Measurements from ENCODE around the gene RPUSD1. TPM values are rescaled to one million over a fixed set of nuclear protein-coding genes. Genes with fewer than 3 reads are reported as not detected.

The RPUSD1 gene
- total and polyA plus RNA-seq, 4 donors, result 8.2 to 25.6 (median 23.5) TPM

DNA sequence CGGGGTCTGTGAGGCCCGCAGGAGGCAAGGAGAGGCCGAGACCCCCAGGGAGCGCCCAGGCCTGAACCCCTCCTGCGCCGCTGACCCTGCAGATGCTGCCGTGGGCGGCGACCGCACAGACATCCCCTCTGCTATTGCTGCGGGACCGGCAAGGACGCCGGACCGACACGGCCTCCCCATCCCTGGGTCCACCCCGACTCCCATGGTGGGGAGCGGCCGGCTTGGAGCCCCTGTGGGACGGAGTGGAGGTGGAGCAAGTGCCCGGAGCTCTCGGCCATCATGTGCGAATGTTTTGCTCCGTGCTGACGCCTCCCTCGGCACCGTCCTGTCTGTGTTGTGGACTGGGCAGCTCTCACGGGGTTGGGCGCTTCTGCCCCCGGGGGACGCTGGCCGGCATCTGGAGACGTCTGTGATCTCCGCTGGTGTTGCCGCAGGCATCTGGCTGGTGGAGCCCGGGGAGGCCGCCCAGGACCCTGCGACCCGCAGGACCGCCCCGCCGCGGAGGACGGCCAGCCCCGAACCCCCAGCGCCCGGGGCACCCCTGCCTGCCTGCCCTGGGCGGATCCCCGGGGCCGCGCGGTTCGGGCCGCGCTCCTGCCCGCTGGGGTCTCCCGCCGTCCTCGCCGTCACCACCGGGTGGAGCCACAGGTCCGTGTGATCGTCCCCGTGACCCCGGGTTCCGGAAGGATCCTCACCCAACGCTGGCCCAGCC is 25.2 kb upstream of the RPUSD1 start:
- H3K27ac ChIP-seq (ENCODE audit: low read depth in 1 of 2, low read length in 1 of 2), result no peak overlapping the region
- H3K9ac ChIP-seq (ENCODE audit: insufficient read depth in 1 of 2, low read length in 2 of 2), result no peak overlapping the region
- 10 to 15% methylated on average over 64 to 67 of the region's 67 CpGs for WGBS, 2 donors
- H3K4me1 ChIP-seq (ENCODE audit: control insufficient read depth in 5 of 5, insufficient read depth in 5 of 5, low read length in 5 of 5), result peaks cover 0 to 4% (median 1%) of the 10 kb centered on the region in 5 donors
- peaks cover 0 to 12% (median 1%) of the 10 kb centered on the region in 4 donors for H3K9me3 ChIP-seq (ENCODE audit: control insufficient read depth in 4 of 4, insufficient read depth in 3 of 4, low read length in 3 of 4)
- ATAC-seq (ENCODE audit: insufficient read depth, low FRiP score) (no peak), DNase-seq (peak in 2 of 3 donors; percentile 35 to 38)
- H3K36me3 ChIP-seq (ENCODE audit: control insufficient read depth in 4 of 4, insufficient read depth in 4 of 4, low read length in 4 of 4), result no peaks in the 10 kb centered on the region
- no peak overlapping the region for H3K4me3 ChIP-seq
- H3K27me3 ChIP-seq (ENCODE audit: control insufficient read depth in 3 of 3, insufficient read depth in 3 of 3, low read length in 2 of 3), result peaks cover 3 to 28% (median 24%) of the 10 kb centered on the region in 3 donors
- TF ChIP-seq, protein P1, sequence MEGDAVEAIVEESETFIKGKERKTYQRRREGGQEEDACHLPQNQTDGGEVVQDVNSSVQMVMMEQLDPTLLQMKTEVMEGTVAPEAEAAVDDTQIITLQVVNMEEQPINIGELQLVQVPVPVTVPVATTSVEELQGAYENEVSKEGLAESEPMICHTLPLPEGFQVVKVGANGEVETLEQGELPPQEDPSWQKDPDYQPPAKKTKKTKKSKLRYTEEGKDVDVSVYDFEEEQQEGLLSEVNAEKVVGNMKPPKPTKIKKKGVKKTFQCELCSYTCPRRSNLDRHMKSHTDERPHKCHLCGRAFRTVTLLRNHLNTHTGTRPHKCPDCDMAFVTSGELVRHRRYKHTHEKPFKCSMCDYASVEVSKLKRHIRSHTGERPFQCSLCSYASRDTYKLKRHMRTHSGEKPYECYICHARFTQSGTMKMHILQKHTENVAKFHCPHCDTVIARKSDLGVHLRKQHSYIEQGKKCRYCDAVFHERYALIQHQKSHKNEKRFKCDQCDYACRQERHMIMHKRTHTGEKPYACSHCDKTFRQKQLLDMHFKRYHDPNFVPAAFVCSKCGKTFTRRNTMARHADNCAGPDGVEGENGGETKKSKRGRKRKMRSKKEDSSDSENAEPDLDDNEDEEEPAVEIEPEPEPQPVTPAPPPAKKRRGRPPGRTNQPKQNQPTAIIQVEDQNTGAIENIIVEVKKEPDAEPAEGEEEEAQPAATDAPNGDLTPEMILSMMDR (IDR thresholded peaks at IDR 0.05; ENCODE audit: control extremely low read depth, extremely low read depth), result peak; percentile 26

DNA sequence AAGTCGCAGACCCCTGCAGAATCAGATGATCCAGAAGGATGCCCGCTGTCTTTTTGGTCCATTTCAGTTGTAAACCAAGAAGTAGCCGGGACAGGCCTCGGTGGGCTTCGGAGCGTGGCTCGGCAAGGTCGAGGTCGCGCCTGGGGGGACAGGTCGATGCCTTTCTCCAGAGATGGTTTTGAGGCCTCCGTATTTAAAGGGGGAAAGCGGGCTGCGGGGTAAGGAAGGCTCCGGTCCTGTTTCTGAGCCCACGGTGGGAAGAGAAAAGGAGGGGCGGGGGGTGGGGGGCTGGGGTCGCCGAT is 19.9 kb upstream of the RPUSD1 start:
- Histone ChIP-seq H3K27me3 (ENCODE audit: control insufficient read depth in 3 of 3, insufficient read depth in 3 of 3, low read length in 2 of 3) (peaks cover 0 to 14% (median 4%) of the 10 kb centered on the region in 3 donors), H3K9me3 (ENCODE audit: control insufficient read depth in 4 of 4, insufficient read depth in 3 of 4, low read length in 3 of 4) (peaks cover 0 to 7% (median 1%) of the 10 kb centered on the region in 4 donors), H3K4me3 (peak overlapping the region; percentile 38), H3K9ac (ENCODE audit: insufficient read depth in 1 of 2, low read length in 2 of 2) (peak overlapping the region in 1 of 2 donors; percentile 68), H3K4me1 (ENCODE audit: control insufficient read depth in 5 of 5, insufficient read depth in 5 of 5, low read length in 5 of 5) (peaks cover 0 to 6% (median 2%) of the 10 kb centered on the region in 5 donors), H3K36me3 (ENCODE audit: control insufficient read depth in 4 of 4, insufficient read depth in 4 of 4, low read length in 4 of 4) (no peaks in the 10 kb centered on the region), H3K27ac (ENCODE audit: low read depth in 1 of 2, low read length in 1 of 2) (peak overlapping the region; percentile 30 to 32)
- ATAC-seq (ENCODE audit: insufficient read depth, low FRiP score) (no peak), DNase-seq (no peak)
- 32 to 41% methylated on average over 19 of the region's 19 CpGs for WGBS, 2 donors
- TF ChIP-seq, protein P1 (IDR thresholded peaks at IDR 0.05; ENCODE audit: control extremely low read depth, extremely low read depth), result no peak

DNA sequence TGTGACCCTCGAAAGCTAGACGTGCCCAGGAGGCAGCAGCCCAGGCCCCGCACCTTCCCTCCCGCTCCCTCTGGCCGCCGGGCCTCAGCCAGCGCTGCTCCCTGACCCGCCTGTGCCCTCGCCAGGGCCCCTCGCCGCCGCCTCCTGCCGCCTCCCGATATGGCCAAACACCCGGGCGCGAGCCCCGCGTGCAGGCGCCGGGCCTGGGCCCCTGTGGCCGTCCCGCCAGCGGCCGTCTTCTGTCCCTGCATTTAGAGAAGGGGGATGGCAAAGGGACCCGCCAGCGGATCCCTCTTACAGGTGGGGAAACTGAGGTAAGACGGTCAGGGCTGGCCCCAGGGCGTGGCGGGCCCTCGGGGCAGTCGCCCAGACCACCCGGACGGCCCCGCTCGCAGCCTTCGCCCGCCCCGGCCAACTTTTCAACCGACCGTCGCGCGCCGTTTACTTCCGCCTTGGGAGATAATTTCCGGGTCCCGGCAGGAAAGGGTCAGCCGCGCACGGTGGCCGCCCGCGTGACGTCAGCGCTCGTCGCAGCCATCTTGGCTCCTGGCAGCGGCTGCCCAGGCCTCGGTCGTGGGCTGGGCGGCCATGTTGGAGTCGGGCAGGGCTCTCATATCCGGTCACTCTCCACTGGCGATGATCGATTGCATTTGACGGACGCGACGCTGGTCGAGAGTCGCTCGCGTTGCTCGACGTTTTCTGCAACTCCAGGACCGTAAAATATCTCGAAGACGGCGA is 19.3 kb upstream of the RPUSD1 start:
- DNase-seq, result peak; percentile 95 to 97 (median 96)
- Histone ChIP-seq H3K27me3 (ENCODE audit: control insufficient read depth in 3 of 3, insufficient read depth in 3 of 3, low read length in 2 of 3) (peaks cover 0 to 14% (median under 1%) of the 10 kb centered on the region in 3 donors), H3K4me3 (peak overlapping the region; percentile 85), H3K36me3 (ENCODE audit: control insufficient read depth in 4 of 4, insufficient read depth in 4 of 4, low read length in 4 of 4) (no peaks in the 10 kb centered on the region), H3K27ac (ENCODE audit: low read depth in 1 of 2, low read length in 1 of 2) (peak overlapping the region; percentile 92 to 97), H3K4me1 (ENCODE audit: control insufficient read depth in 5 of 5, insufficient read depth in 5 of 5, low read length in 5 of 5) (peaks cover 0 to 6% (median 2%) of the 10 kb centered on the region in 5 donors), H3K9ac (ENCODE audit: insufficient read depth in 1 of 2, low read length in 2 of 2) (peak overlapping the region; percentile 68), H3K9me3 (ENCODE audit: control insufficient read depth in 4 of 4, insufficient read depth in 3 of 4, low read length in 3 of 4) (peaks cover 0 to 7% (median 1%) of the 10 kb centered on the region in 4 donors)
- 6 to 9% methylated on average over 62 to 80 of the region's 80 CpGs for WGBS, 2 donors
- TF ChIP-seq, protein P1 (IDR thresholded peaks at IDR 0.05; ENCODE audit: control extremely low read depth, extremely low read depth), result no peak
- peak; percentile 97 for ATAC-seq (ENCODE audit: insufficient read depth, low FRiP score)

Data from lung (tissue), 12 donors.